ENCODE measurements around the gene DROSHA. TPM values are rescaled to one million over a fixed set of nuclear protein-coding genes. Genes with fewer than 3 reads are reported as not detected.

The DROSHA gene
- total and polyA plus RNA-seq, 2 donors: 24.8 to 90.8 TPM

DNA sequence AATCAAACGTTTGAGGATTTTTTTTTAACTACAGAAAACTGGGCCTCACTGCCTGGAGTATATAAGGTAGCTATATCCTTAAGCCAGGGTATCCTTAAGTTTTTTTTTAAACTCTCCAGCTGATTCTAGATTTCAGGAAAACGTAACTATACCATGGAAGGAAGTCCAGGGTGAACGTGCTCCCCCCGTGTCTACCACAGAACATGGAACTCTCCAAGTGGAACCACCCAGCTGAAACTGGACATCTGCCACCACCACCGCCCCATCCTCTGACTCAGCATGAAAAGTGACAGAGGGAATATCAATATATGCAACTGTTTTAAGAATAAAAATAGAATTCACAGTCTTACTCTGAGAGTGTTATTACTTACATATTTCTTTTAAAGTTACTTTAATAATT lies 61.3 kb downstream of the DROSHA start:
- 40% methylated on average over 5 of the region's 5 CpGs for WGBS
- DNase-seq (ENCODE audit: extremely low spot score): no peak
- Histone ChIP-seq H3K4me1 (ENCODE audit: insufficient read depth) (no peaks in the 10 kb centered on the region), H3K36me3 (ENCODE audit: insufficient read depth) (peaks cover 1% of the 10 kb centered on the region), H3K4me3 (ENCODE audit: low read depth, low read length) (no peak overlapping the region), H3K27ac (ENCODE audit: low read depth) (no peak overlapping the region)

DNA sequence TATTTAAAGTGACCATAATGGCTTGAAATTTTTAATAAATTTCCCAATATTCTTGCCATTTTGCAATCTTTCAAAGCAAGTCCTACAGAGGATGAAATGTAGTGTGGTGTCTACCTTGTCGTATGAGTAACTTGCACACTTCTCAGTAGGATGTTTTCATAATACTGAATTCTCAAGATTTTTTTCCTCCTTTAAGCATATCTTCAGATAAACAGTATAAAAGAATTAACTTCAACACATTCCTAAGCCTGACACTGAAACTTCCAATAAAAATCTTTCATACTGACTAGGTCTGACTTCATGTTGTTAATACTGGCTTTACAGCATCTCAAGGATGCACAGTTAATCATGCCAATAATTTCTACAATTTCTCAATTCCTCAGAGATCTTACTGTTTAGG lies 62.0 kb downstream of the DROSHA start:
- 64% methylated on average over 1 of the region's 1 CpG for WGBS
- Histone ChIP-seq H3K4me1 (ENCODE audit: insufficient read depth) (no peaks in the 10 kb centered on the region), H3K36me3 (ENCODE audit: insufficient read depth) (peaks cover 4% of the 10 kb centered on the region), H3K4me3 (ENCODE audit: low read depth, low read length) (no peak overlapping the region), H3K27ac (ENCODE audit: low read depth) (no peak overlapping the region)
- no peak for DNase-seq (ENCODE audit: extremely low spot score)

DNA sequence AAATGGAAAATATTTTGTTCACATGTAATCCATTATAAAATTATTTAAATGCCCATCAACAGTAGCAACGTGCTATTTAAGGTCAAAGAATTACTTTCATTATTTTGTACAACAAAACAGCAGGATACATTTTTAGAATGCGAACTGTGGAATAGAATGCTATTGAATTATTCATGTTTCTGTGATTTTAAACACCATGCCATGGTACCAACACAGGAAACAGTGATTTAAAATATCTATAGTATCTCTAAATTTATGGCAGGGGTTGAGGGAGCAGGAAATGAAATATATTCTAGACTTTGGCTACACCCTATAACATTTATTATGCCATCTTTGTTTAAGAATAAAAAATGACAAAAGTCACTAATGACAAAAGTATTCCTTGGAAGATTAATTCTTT lies 62.4 kb downstream of the DROSHA start:
- no peaks in the 10 kb centered on the region for H3K4me1 ChIP-seq (ENCODE audit: insufficient read depth)
- H3K4me3 ChIP-seq (ENCODE audit: low read depth, low read length): no peak overlapping the region
- DNase-seq (ENCODE audit: extremely low spot score): no peak
- H3K27ac ChIP-seq (ENCODE audit: low read depth): no peak overlapping the region
- WGBS: 96% methylated on average over 2 of the region's 2 CpGs
- H3K36me3 ChIP-seq (ENCODE audit: insufficient read depth): peaks cover 4% of the 10 kb centered on the region

DNA sequence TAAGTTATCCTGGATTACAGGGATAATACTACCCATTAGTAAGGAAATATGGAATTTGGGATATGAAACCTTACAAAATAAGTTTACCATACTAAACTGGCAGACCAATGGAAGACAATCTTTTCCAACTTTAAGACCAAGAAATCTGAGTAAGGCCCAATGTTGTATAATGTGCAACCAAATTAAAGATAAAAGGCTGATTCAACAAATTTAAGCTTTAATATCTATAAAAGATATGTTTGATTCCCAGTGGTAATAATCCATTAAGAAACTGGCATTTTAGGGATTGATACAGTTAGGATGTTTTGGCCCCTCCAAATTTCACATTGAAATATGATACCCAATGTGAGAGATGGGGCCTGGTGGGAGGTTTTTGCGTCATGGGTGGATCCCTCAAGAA lies 66.6 kb downstream of the DROSHA start:
- Histone ChIP-seq H3K4me1 (ENCODE audit: insufficient read depth) (no peaks in the 10 kb centered on the region), H3K4me3 (ENCODE audit: low read depth, low read length) (no peak overlapping the region), H3K27ac (ENCODE audit: low read depth) (no peak overlapping the region), H3K36me3 (ENCODE audit: insufficient read depth) (peaks cover 9% of the 10 kb centered on the region)
- 67% methylated on average over 1 of the region's 1 CpG for WGBS
- DNase-seq (ENCODE audit: extremely low spot score): no peak

DNA sequence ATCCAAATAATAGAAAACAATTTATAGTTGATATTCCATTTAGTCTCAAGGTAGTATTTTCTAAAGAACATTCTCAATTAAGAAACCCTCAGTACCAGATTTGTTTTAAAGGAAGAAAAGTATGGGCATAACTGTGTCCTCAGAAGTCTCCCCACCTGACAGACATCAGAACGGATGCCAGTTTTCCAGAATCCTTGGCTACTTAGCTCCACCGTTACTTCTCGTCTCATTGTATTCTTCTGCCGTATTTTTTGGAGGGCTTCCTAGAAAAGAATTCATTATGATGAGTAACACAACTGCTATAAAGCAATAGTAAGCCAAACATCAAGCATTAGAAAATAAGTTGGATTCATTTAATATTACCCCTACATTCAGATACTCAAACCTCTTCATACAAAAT lies 67.8 kb downstream of the DROSHA start:
- DNase-seq (ENCODE audit: extremely low spot score): no peak
- WGBS: 73% methylated on average over 4 of the region's 4 CpGs
- Histone ChIP-seq H3K27ac (ENCODE audit: low read depth) (no peak overlapping the region), H3K4me3 (ENCODE audit: low read depth, low read length) (no peak overlapping the region), H3K4me1 (ENCODE audit: insufficient read depth) (no peaks in the 10 kb centered on the region), H3K36me3 (ENCODE audit: insufficient read depth) (peaks cover 15% of the 10 kb centered on the region)

DNA sequence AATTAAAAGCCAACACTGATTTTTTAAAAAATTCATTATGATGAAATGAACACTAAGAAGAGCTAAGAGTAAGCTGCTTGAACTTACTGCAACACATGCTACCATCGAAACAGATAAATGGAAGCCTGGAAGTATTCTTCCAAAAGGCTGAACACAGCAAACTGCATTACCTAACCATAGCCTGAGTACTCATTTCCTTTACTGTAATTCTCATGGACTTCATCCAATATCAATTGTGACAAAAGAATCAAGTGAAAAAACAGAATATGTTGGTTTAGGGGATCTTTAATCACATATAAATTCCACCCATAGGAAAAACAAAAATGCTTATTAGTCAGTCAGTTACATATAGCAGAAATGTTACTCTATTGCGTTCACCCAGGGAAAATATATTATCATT lies 68.5 kb downstream of the DROSHA start:
- no peaks in the 10 kb centered on the region for H3K4me1 ChIP-seq (ENCODE audit: insufficient read depth)
- no peak overlapping the region for H3K27ac ChIP-seq (ENCODE audit: low read depth)
- DNase-seq (ENCODE audit: extremely low spot score): no peak
- WGBS: 98% methylated on average over 2 of the region's 2 CpGs
- no peak overlapping the region for H3K4me3 ChIP-seq (ENCODE audit: low read depth, low read length)
- H3K36me3 ChIP-seq (ENCODE audit: insufficient read depth): peaks cover 15% of the 10 kb centered on the region

DNA sequence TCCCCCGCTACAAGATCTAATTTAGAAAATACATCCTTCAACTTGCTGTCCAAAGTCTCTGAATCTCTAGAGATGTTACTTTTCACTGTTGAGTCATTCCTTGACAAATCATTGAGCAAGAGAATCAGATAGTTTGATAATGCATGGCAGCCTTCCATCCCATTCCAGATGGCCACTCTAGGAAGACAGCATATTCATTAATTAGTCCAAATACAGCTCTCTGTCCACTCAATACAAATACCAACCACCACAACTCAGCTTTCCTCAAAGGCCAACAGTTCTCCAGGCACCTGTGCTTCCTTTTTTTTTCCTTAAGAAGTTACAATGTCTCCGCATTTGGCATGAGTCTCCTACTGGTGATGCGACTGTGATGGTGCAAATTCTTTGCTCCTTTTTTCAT lies 72.3 kb downstream of the DROSHA start:
- 98% methylated on average over 3 of the region's 3 CpGs for WGBS
- H3K36me3 ChIP-seq (ENCODE audit: insufficient read depth): peaks cover 14% of the 10 kb centered on the region
- H3K27ac ChIP-seq (ENCODE audit: low read depth): no peak overlapping the region
- no peak for DNase-seq (ENCODE audit: extremely low spot score)
- no peaks in the 10 kb centered on the region for H3K4me1 ChIP-seq (ENCODE audit: insufficient read depth)
- H3K4me3 ChIP-seq (ENCODE audit: low read depth, low read length): no peak overlapping the region

DNA sequence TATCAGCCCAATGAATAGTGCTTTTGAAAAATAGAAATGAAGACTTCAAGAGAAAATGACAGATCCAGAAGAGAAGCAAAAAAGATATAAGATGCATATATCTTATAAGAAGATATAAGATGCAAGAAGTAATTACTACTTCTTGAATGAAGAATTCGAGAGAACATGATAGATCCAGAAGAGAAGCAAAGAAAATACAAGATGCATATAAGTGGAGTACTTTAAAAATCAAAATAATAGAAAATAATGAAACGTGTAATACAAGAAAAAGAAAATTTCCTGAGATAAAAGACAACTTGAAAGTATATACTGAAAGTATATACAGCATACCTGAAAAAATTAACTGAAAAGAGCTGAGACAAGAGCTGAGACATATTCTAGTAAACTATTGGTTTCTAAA lies 76.7 kb downstream of the DROSHA start:
- Histone ChIP-seq H3K4me3 (ENCODE audit: low read depth, low read length) (no peak overlapping the region), H3K27ac (ENCODE audit: low read depth) (no peak overlapping the region), H3K36me3 (ENCODE audit: insufficient read depth) (peaks cover 14% of the 10 kb centered on the region), H3K4me1 (ENCODE audit: insufficient read depth) (no peaks in the 10 kb centered on the region)
- WGBS: 98% methylated on average over 2 of the region's 2 CpGs
- DNase-seq (ENCODE audit: extremely low spot score): no peak

DNA sequence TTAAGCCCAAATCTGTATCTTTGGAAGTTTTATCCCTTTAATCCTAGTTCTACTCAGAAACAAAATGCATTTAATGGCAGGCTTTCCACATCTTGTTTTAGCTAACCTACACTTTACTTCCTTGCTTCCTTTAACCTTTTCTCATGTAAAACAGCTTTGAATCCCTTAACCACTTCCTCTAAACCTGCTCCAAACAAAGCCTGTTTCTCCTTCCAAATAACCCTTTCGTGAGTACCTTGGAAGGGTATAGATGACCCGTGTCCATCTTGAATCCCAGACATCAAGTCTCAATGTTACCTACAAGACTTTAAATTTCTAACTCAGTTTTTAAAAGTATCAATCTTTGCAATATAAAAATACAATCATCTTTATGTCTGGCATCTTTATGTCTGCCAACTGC lies 78.4 kb downstream of the DROSHA start:
- H3K36me3 ChIP-seq (ENCODE audit: insufficient read depth): peaks cover 13% of the 10 kb centered on the region
- no peak overlapping the region for H3K4me3 ChIP-seq (ENCODE audit: low read depth, low read length)
- WGBS: 81% methylated on average over 2 of the region's 2 CpGs
- no peaks in the 10 kb centered on the region for H3K4me1 ChIP-seq (ENCODE audit: insufficient read depth)
- no peak overlapping the region for H3K27ac ChIP-seq (ENCODE audit: low read depth)
- no peak for DNase-seq (ENCODE audit: extremely low spot score)

DNA sequence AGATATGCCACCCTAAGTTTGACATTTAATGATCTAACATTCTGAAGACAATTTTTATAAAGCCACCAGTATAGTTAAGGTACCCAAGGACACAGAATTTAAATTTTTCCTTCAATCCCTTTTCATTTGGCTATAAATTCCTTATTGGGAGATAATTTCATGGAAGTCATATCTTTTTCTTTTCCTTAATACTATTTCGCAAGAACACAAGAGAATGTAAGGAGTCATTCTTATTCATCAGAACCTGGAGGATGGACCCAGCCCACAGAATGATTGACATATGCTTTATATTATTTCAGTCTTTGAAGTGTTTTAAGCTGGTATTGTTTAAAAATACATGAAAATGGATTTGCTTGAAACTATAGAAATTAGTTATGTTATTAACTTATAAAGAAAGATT lies 79.6 kb downstream of the DROSHA start:
- no peaks in the 10 kb centered on the region for H3K4me1 ChIP-seq (ENCODE audit: insufficient read depth)
- no peak overlapping the region for H3K27ac ChIP-seq (ENCODE audit: low read depth)
- no peak for DNase-seq (ENCODE audit: extremely low spot score)
- peaks cover 15% of the 10 kb centered on the region for H3K36me3 ChIP-seq (ENCODE audit: insufficient read depth)
- 0% methylated on average over 1 of the region's 1 CpG for WGBS
- no peak overlapping the region for H3K4me3 ChIP-seq (ENCODE audit: low read depth, low read length)

DNA sequence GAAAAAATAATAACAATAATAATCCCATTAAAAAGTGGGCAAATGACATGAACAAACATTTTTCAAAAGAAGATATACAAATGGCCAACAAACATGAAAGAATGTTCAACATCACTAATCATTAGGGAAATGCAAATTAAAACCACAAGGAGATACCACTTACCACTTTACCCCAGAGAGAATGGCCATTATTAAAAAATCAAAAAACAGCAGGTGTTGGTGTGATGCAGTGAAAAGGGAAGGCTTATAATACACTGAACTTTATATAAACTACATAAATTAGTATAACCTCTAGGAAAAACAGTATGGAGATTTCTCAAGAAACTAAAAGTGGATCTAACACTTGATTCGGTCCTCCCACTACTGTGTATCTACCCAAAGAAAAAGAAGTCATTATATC lies 81.9 kb downstream of the DROSHA start:
- H3K4me3 ChIP-seq (ENCODE audit: low read depth, low read length): no peak overlapping the region
- H3K27ac ChIP-seq (ENCODE audit: low read depth): no peak overlapping the region
- DNase-seq (ENCODE audit: extremely low spot score): no peak
- H3K36me3 ChIP-seq (ENCODE audit: insufficient read depth): peaks cover 14% of the 10 kb centered on the region
- WGBS: 95% methylated on average over 1 of the region's 1 CpG
- no peaks in the 10 kb centered on the region for H3K4me1 ChIP-seq (ENCODE audit: insufficient read depth)

DNA sequence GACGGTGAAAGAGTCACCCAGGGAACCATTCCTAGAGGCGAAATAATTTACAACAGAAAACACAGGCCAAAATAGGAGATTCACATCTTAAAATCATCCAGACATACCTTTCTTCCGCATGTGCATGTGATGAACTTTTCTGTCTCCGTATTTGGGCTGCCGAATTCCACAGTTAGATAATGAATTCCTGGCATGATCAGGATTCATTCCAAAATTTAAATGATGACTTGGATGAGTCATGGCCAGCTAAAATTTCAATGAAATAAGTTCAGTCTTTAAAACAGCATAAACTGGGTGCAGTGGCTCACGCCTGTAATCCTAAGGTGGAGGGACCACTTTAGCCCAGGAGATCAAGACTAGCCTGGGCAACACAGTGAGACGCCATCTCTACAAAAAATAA lies 82.7 kb downstream of the DROSHA start:
- Histone ChIP-seq H3K4me1 (ENCODE audit: insufficient read depth) (no peaks in the 10 kb centered on the region), H3K27ac (ENCODE audit: low read depth) (no peak overlapping the region), H3K36me3 (ENCODE audit: insufficient read depth) (peaks cover 14% of the 10 kb centered on the region), H3K4me3 (ENCODE audit: low read depth, low read length) (no peak overlapping the region)
- DNase-seq (ENCODE audit: extremely low spot score): no peak
- 81% methylated on average over 7 of the region's 7 CpGs for WGBS

DNA sequence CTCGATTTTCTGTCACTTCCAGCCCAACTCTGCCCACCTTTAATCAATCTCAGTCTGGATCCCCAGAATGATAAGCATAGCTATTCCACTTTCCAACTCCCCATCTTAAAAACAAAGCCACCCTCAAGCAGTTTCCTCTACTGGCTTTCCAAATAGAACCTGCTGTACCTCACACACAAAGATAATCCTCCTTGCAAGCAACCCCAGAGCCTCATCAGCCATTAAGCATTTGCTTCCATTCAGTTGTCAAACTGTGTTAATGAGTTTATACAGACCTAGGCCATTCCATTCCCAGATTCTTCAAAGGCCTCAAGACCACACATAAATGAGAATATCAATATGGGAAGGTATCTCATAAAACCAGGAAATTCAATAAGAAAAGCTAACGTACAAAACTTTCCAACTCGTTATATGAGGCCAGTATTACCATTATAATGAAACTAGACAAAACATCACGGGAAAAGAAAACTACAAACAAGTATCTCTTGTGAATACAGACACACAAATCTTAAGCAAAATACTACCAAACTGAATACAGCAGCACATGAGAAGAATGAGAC lies 86.8 kb downstream of the DROSHA start:
- 90% methylated on average over 4 of the region's 4 CpGs for WGBS
- Histone ChIP-seq H3K27ac (ENCODE audit: low read depth) (no peak overlapping the region), H3K4me1 (ENCODE audit: insufficient read depth) (no peaks in the 10 kb centered on the region), H3K36me3 (ENCODE audit: insufficient read depth) (peaks cover 8% of the 10 kb centered on the region), H3K4me3 (ENCODE audit: low read depth, low read length) (no peak overlapping the region)
- DNase-seq (ENCODE audit: extremely low spot score): no peak

DNA sequence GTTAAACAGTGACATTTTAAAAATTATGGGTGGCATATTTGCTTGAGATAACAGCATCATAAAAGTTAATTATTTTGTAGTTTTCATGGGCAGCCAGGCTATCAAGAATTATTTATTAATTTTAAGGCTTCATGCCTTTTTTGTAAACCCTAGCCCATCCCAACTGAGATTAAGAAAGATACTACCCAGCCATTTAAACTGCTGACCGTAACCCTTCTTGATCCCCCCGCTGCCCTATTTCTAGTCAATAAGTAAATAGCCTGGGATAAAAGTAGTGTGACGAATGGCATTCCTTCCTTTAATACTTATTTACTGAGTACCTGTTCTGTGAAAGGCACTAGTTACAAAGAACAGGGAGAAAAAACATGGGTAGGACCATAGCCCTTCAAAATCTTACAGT lies 88.3 kb downstream of the DROSHA start:
- Histone ChIP-seq H3K36me3 (ENCODE audit: insufficient read depth) (peaks cover 3% of the 10 kb centered on the region), H3K4me1 (ENCODE audit: insufficient read depth) (no peaks in the 10 kb centered on the region), H3K4me3 (ENCODE audit: low read depth, low read length) (no peak overlapping the region), H3K27ac (ENCODE audit: low read depth) (no peak overlapping the region)
- WGBS: 93% methylated on average over 3 of the region's 3 CpGs
- no peak for DNase-seq (ENCODE audit: extremely low spot score)

Measured in urinary bladder (tissue), 4 donors.